Measurements from ENCODE around the gene HOATZ.

The HOATZ gene

GRCh38 chr11:111522426-111522825, 7.8 kb downstream of the HOATZ start:
- DNase-seq (ENCODE audit: low spot score): no peak

GRCh38 chr11:111523343-111523742, 8.8 kb downstream of the HOATZ start:
- no peak for DNase-seq (ENCODE audit: low spot score)

- DNase-seq (ENCODE audit: low spot score): no peak
These were observed 9.5 kb downstream of the HOATZ start for GRCh38 chr11:111524056-111524455.

- no peak for DNase-seq (ENCODE audit: low spot score)
These were observed 10.9 kb downstream of the HOATZ start for GRCh38 chr11:111525456-111525855.

GRCh38 chr11:111526501-111526900, 11.9 kb downstream of the HOATZ start:
- no peak for DNase-seq (ENCODE audit: low spot score)

GRCh38 chr11:111527279-111527678, 12.7 kb downstream of the HOATZ start:
- no peak for DNase-seq (ENCODE audit: low spot score)

- DNase-seq (ENCODE audit: low spot score): no peak
These were observed 14.0 kb downstream of the HOATZ start for GRCh38 chr11:111528557-111528956.

- no peak for DNase-seq (ENCODE audit: low spot score)
These were observed 15.5 kb downstream of the HOATZ start for GRCh38 chr11:111530091-111530490.

- DNase-seq (ENCODE audit: low spot score): no peak
These were observed 16.6 kb downstream of the HOATZ start for GRCh38 chr11:111531136-111531535.

- DNase-seq (ENCODE audit: low spot score): no peak
These were observed 17.2 kb downstream of the HOATZ start for GRCh38 chr11:111531687-111532364.

GRCh38 chr11:111532365-111532709, 17.8 kb downstream of the HOATZ start:
- no peak for DNase-seq (ENCODE audit: low spot score)

- no peak for DNase-seq (ENCODE audit: low spot score)
These were observed 20.7 kb downstream of the HOATZ start for GRCh38 chr11:111535281-111535680.

GRCh38 chr11:111537336-111537860, 22.8 kb downstream of the HOATZ start:
- DNase-seq (ENCODE audit: low spot score): no peak

- no peak for DNase-seq (ENCODE audit: low spot score)
These were observed 24.0 kb downstream of the HOATZ start for GRCh38 chr11:111538407-111539114.

- DNase-seq (ENCODE audit: low spot score): peak; percentile 47
These were observed 25.0 kb downstream of the HOATZ start for GRCh38 chr11:111539426-111540113.

GRCh38 chr11:111540114-111540936, 25.7 kb downstream of the HOATZ start, which contains the start of gene LAYN:
Gene LAYN, plus strand, starts transcription at chr11:111540720. Its CDS starts 124 bp downstream, at chr11:111540844.
- peak; percentile 63 for DNase-seq (ENCODE audit: low spot score)

- DNase-seq (ENCODE audit: low spot score): no peak
These were observed 26.3 kb downstream of the HOATZ start for GRCh38 chr11:111540937-111541253.

GRCh38 chr11:111541254-111542061, 26.9 kb downstream of the HOATZ start:
- peak; percentile 30 for DNase-seq (ENCODE audit: low spot score)

GRCh38 chr11:111542606-111543275, 28.2 kb downstream of the HOATZ start:
- DNase-seq (ENCODE audit: low spot score): no peak

GRCh38 chr11:111548525-111548924, 33.9 kb downstream of the HOATZ start:
- DNase-seq (ENCODE audit: low spot score): no peak

Measured in D341Med (cell line).